GM12872 (cell line): ENCODE data around the gene ARHGEF1.

Source experiments
- TF ChIP-seq, protein P1 (sequence below): IDR thresholded peaks from 3 replicates; pipeline ENCODE4 v1.5.1; 2011; ENCODE audit warnings: low read depth, mild to moderate bottlenecking, low read length, moderate library complexity; ENCODE audit not compliant: insufficient read depth

The ARHGEF1 gene

DNA sequence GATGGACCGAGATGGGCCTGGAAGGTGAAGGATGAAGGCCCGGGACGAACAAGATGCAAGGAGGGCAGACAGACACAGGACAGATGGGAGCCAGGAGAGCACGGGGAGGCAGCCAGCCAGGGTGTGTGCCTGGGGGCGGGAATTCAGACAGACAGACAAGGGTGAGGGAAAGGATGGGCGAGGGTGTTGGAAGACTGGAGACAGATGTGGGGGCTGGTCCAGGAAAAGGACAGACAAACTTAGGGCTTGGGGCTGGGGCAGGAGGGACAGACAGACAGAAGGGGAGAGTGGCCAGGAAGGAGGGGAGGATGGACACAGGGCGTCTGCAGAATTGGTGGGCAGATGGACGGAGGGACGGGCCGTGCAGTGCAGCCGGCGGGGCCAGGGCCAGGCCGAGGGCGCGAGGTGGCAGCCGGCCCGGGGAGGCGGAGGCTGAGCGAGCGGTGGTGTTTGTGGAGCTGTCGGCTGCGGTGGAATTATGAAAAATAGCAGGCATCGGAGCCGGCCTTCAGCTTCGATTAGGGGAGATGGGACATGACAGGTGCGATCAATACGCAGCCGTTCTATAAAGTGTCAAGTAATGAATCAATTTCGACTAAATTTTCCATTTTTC lies 49.8 kb downstream of the ARHGEF1 start:
- TF ChIP-seq, protein P1, sequence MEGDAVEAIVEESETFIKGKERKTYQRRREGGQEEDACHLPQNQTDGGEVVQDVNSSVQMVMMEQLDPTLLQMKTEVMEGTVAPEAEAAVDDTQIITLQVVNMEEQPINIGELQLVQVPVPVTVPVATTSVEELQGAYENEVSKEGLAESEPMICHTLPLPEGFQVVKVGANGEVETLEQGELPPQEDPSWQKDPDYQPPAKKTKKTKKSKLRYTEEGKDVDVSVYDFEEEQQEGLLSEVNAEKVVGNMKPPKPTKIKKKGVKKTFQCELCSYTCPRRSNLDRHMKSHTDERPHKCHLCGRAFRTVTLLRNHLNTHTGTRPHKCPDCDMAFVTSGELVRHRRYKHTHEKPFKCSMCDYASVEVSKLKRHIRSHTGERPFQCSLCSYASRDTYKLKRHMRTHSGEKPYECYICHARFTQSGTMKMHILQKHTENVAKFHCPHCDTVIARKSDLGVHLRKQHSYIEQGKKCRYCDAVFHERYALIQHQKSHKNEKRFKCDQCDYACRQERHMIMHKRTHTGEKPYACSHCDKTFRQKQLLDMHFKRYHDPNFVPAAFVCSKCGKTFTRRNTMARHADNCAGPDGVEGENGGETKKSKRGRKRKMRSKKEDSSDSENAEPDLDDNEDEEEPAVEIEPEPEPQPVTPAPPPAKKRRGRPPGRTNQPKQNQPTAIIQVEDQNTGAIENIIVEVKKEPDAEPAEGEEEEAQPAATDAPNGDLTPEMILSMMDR, result no peak

GRCh38 chr19:41933693-41934426 lies 50.9 kb downstream of the ARHGEF1 start:
- TF ChIP-seq, protein P1, result no peak

- TF ChIP-seq, protein P1, result peak; percentile 91
These were observed 51.9 kb downstream of the ARHGEF1 start for GRCh38 chr19:41934849-41935374.

DNA sequence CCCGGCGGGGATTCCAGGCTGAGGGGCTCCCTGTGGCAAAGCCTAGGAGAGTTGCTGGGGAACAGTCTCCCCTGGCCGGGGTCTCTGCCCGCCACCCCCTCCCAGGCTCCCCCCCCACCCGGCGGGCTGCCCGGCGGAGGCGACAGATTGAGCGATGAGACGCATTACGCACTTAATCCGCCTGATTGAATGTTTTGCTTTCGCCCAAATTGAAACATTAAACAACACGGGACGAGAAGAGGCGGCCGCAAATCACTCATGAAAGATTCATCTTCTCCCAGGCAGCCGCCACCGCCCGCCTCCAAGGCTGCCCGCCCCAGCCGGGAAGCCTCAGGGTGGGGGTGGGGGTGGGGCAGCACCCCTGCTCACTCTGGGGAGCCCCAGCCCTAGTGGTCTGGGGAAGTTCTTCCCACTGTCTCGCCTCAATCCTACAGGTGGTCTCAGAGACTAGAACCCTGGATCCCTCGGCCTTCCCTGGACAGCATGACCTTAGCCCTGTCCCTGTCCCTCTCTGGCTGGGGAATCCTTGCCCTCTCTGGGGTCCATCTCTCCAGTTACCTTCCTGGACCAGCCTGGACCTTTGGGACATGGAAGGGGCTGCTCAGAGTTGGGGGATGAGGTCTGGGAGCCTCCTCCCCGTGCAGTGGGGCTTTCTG lies 52.9 kb downstream of the ARHGEF1 start:
- TF ChIP-seq, protein P1, result no peak

GRCh38 chr19:41936416-41936850 lies 53.4 kb downstream of the ARHGEF1 start:
- TF ChIP-seq, protein P1, result no peak

DNA sequence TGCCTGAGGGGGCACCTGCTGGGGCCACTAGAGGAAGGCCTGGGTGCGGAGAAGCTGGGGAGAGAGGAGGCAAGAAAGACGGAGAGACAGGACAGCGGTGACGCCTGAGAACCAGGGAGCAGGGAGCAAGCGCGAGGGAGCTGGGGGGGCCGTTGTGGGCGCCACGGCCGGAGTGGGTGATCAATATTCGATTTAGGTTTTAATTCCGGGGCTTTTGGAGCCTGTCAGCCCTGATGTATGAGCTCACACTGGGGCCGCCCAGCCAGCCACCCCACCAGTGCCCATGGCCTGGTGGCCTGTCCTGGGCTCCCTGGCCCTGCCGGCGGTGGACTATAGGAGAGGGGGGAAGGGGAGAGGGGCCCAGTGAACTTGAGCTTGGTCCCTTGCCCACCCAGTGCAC lies 54.0 kb downstream of the ARHGEF1 start:
- TF ChIP-seq, protein P1, result no peak
